CD4-positive, alpha-beta T cell treated with Interleukin-2 at 100 ng/mL for 4 hours (primary cell): Measurements from ENCODE around the gene IL19.
A peak's percentile ranks its signal among the peaks of the same experiment; 100 is the strongest.
"Not testable (repeated sequence)": the region's sequence is repeated elsewhere in the genome, so short reads cannot be mapped to it uniquely, and the experiment has no call there.

ENCODE experiments used
- DNase-seq: peaks from one replicate; pipeline ENCODE4 v3.0.0-alpha.2; 2020; ENCODE audit warnings: low spot score

The IL19 gene

DNA sequence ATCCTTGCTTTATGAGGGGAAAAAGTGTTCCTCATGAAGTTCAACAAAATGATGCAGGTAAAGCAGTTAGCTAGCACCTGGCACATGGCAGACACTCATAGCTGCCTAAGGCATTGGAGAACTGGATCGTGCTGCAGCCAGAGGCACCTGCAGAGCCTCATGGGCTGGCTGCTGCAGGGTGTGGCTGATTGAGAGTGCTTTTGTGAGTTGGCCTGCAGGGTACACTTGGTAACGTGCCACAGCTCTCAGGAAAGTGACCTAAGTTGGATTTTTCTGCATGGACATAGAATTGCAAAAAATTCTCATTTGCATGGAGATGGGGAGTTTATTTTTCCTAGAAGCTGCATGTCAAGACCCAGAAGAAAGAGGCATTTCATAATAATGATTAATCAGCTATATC, 63.2 kb downstream of the IL19 start:
- no peak for DNase-seq

DNA sequence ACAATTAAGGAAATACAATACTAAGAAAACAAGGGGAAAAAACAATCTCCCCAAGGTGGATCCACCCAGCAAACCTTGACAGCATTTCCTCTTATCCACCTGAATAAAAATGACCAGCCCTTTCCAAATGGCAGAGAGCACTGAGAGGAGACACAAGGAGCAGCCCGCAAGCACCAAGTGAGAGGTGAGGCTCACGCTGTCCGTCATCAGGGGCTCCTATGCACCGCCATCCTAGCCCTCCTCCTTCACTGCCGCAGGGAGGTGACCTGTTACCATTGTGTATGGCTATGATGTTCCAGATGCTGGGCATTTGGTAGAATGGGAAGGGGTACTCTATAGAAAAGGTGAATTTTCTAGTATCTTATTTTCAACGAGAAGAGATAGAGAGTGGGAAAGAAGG, 63.6 kb downstream of the IL19 start:
- DNase-seq: no peak

DNA sequence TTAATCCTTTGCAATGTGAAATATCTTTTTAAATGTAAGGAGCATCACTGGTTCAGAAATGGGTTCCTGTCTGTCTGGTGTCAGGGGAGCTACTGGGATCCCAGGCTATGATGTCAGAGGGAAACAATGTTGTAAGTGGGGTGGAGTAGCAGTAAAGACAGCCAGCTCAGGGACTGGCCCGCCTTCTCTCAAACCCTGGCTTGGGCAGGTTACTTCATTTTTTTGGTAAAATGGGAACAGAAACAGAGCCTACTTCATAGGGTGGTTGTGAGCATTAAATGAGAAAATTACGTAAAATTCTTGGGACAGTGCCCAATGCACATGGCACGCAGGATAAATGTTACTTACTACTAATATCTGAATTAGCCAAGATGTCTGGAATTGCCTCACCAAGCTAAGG, 64.1 kb downstream of the IL19 start:
- DNase-seq: no peak

DNA sequence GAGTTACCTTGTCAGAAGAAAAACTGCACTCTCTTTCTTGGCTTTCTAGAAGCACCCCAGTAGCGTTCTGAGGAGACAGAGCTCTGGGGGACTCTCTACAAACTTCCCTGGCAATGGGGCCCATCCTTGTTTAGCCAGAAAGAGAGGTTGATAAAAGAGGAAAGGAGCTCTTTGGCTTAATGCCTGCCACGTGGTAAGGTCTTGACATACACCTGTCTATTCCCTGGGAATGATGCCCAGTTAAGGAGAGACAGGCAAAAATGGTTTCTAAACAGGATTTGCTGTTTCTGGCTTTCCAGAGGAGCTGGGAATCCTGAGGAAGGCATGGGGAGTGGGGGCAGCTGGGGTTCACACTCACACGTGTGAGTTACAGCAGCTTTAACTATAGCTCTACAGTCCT, 64.6 kb downstream of the IL19 start:
- no peak for DNase-seq

DNA sequence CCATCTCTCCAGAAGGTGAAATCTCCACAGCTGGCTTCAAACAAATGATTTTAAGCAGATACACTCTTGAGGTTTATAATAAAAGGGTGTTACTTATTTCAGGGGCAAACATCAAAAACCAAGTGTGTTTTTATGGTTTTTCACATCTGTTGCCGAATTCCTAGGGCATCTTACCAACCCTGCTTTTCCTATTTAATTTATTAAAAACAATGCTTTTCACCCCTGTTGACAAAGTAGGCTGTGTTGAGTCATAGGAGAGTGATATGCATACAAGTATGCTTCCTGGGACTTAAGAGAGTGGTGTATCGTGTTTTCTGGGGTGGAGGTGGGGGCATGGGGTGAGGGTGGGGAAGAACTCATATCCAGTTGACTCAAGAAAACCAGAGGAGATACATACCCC, 65.5 kb downstream of the IL19 start:
- no peak for DNase-seq

- DNase-seq: no peak
These were observed 68.5 kb downstream of the IL19 start for GRCh38 chr1:206839006-206839560.

DNA sequence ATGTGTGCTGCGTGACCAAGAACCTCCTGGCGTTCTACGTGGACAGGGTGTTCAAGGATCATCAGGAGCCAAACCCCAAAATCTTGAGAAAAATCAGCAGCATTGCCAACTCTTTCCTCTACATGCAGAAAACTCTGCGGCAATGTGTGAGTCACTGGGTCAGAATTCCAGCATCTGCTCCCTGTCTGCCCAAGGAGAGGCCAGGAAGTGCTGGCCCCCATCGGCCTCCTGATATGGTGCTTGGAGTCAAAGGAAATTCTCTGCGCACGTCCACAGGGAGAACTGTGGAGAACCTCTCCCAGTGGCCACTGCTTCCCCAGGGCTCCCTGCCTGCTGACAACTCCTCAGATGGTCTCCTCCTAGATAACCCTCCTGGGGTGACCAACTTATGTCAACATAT, 69.3 kb downstream of the IL19 start:
- DNase-seq: no peak

DNA sequence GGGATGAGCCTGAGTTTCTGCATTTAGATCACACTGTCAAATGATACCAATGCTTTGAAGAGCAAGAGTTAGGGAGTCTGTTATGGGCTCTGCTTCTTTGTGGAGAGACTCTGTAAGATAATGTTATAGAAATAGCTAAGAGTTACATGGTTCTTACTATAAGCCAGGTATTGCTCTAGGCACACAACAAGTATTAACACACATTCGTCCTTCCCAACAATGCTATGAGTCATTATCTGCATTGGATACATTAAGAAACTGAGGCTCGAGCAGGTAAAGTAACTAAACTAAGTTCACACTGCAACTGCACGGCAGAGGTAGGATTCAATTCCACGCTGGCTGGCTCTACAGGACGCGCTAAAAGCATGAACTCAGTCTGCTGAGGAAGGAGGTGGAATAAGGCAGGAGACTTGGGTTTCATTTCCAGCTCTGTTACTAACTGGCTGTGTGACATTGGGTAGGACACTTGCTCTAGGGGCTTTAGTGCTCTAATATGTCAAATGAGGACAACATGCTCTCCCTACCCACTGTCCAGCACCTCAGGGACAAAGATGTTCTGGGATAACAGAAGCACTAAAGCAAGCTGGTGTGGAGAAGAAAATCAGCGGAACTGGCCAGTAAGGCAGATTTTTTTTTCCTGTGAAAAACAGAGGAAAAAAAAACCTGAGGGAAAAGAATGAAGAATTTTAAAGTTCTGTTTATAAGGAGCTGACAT, 71.2 kb downstream of the IL19 start:
- DNase-seq: no peak

- no peak for DNase-seq
These were observed 72.3 kb downstream of the IL19 start for GRCh38 chr1:206842854-206843253.

GRCh38 chr1:206843626-206844025, 73.1 kb downstream of the IL19 start:
- no peak for DNase-seq

DNA sequence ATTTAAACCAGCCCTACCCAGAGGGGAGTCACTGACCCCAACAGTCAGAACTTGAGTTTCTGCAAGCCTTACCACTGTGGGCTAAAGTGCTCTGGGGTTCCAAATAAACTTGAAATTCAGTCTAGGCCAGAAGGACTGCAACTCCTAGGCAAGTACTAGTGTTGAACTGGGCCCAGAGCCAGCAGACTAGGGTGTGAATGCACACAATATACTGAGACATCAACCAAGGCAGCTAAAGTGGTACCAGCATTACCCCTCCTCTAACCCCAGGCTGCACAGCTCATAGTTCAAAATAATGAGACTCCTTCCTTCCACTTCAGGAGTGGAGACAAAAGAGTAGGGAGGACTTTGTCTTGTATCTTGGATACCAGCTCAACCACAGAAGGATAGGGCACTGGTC, 75.9 kb downstream of the IL19 start:
- no peak for DNase-seq

GRCh38 chr1:206847337-206847834, 76.8 kb downstream of the IL19 start:
- DNase-seq: no peak

GRCh38 chr1:206847946-206848345, 77.4 kb downstream of the IL19 start:
- DNase-seq: no peak

GRCh38 chr1:206850401-206850800, 79.8 kb downstream of the IL19 start:
- no peak for DNase-seq

DNA sequence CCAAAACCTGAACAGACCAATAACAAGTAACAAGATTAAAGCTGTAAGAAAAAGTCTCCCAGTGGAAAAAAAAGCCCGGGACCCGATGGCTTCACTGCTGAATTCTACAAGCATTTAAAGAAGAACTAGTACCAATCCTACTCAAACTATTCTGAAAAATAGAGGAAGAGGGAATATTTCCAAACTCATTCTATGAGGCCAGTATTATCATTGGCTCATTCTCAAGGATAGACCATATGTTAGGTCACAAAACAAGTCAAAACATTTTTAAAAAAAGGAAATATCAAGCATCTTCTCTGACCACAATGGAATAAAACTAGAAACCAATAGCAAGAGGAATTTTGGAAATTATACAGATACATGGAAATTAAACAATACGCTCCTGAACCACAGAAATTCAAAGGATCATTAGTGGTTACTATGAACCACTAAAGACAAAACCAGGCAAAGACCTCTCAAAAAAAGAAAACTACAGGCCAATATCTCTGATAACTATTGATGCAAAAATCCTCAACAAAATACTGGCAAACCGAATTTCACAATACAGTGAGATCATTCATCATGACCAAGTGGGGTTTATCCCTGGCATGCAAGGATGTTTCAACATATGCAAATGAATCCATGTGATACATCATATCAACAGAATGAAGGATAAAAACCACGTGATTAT, 80.9 kb downstream of the IL19 start:
- no peak for DNase-seq

DNA sequence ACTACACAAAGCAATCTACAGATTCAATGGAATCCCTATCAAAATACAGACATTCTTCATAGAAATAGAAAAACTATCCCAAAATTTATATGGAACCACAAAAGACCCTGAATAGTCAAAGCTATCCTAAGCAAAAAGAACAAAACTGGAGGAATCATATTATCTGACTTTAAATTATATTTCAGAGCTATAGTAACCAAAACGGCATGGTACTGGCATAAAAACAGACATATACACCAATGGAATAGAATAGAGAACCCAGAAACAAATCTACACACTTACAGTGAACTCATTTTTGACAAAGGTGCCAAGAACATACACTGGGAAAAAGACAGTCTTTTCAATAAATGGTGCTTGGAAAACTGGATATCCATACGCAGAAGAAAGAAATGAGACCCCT, 82.1 kb downstream of the IL19 start:
- not testable (repeated sequence) for DNase-seq

- not testable (repeated sequence) for DNase-seq
These were observed 83.1 kb downstream of the IL19 start for GRCh38 chr1:206853696-206854095.

GRCh38 chr1:206854401-206855129, 84.0 kb downstream of the IL19 start:
- no peak for DNase-seq

- no peak for DNase-seq
These were observed 85.3 kb downstream of the IL19 start for GRCh38 chr1:206855859-206856258.

DNA sequence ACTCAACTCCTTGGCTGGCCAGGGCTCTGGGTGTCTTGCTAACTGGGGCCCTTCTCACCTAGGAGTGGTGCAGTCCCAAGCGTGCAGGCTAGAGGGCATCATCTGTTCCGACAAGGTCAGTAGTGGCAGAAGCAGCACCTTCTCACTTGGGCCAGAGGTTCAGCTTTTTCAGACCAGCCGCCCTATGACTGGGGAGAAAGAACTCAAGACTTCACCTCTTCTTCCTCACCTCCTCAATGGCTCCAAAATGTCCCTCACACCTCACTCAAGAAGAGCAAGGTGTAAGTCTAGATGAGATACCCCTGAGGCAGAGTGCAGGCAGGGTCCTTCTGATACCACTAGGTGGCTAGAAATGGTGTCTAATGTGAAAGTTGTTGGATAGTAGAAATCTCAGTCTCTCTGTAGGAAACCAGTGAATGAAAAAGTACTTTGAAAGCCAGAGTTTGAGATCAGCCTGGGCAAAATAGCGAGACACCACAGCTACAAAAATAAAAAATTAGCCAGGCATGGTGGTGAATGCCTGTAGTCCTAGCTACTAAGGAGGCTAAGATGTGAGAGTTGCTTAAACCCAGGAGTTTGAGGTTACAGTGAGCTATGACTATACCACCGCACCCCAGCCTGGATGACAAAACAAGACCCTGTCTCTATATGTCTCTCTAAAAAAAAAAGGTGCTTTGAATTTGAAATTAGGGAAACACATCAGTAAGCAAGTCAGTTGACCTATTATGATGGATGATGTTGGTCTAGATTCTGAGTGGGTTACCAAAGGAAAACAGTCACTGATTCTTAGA, 86.3 kb downstream of the IL19 start:
- no peak for DNase-seq

GRCh38 chr1:206859082-206859521, 88.5 kb downstream of the IL19 start:
- DNase-seq: peak; percentile 5

DNA sequence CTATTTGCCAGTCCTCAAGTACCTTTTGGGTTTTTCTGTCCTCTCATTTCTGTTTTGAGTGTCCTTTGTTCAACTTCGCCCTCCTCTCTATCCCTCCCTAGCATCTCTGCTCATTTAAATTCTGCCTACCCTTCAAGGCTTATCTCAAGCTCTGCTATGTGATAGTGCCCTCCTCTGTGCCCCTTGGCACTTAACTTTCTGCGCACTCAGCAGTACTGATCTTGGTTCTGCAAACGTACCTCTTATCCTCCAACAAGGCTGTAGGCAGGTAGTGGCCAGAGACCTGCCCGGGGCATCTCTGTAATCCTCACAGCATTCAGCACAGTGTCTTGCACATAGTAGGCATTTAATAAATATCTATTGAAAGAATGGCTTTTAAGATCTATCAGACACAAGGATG, 89.6 kb downstream of the IL19 start:
- DNase-seq: no peak
